ENCODE measurements around the gene SLC35A4. TPM values are rescaled to one million over a fixed set of nuclear protein-coding genes. Genes with fewer than 3 reads are reported as not detected.

Gene SLC35A4
- total and polyA plus RNA-seq, 2 of the 13 experiments (the other 11 are each of a cell fraction or from before 2014, with no cell fraction given) = 0.71 to 4.0 TPM

DNA sequence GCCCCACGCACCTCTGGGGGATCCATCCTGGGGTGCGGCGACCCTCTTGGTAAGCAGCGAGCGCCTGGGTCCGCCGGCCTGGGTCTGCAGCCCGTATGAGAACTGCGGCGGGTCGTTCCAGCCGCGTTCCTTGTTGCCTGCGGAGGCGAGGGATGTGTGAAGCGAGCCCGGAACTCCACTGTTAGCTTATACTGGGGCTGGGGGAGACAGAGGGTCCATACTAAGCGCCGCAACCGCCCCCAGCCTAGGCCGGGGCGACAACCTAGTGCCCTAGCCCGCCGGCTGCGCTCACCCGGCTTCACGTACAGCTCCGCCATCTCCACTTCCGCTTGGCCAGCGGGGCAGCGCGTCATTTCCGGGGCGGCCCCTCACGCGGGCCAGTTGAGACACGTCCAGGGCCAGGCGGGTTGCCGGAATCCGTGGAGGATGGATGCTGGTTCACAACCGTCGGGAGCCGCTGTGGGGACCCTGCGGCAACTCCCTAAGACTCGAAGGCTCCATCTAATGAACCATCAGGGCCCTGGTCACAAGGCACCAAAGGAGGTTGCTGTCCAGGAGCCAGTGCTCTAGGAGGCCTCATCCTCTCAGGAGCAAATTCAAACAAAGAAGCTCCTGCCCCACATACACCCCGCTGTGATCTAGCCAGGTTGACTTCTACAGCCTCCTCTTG, 7.4 kb upstream of the SLC35A4 start, which contains the start of gene SRA1 (continued):
- TF ChIP-seq, protein P1, sequence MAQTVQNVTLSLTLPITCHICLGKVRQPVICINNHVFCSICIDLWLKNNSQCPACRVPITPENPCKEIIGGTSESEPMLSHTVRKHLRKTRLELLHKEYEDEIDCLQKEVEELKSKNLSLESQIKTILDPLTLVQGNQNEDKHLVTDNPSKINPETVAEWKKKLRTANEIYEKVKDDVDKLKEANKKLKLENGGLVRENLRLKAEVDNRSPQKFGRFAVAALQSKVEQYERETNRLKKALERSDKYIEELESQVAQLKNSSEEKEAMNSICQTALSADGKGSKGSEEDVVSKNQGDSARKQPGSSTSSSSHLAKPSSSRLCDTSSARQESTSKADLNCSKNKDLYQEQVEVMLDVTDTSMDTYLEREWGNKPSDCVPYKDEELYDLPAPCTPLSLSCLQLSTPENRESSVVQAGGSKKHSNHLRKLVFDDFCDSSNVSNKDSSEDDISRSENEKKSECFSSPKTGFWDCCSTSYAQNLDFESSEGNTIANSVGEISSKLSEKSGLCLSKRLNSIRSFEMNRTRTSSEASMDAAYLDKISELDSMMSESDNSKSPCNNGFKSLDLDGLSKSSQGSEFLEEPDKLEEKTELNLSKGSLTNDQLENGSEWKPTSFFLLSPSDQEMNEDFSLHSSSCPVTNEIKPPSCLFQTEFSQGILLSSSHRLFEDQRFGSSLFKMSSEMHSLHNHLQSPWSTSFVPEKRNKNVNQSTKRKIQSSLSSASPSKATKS (CRISPR knock-in tag; IDR thresholded peaks at IDR 0.05) = 0 out of 2 replicates have a peak, but pooled peaks have one; percentile 55
- TF ChIP-seq CBX2 (IDR thresholded peaks at IDR 0.05; ENCODE audit: low read depth, low read length) (no peak), CBX2 (CRISPR knock-in tag; IDR thresholded peaks at IDR 0.05; ENCODE audit: low read depth) (no peak), CHCHD3 (CRISPR knock-in tag; IDR thresholded peaks at IDR 0.05) (peak; percentile 77), CREB1 (IDR thresholded peaks at IDR 0.05) (peak; percentile 88), CREB1 (CRISPR knock-in tag; IDR thresholded peaks at IDR 0.05) (peak; percentile 96), REL (CRISPR knock-in tag; conservative IDR thresholded peaks at IDR 0.05) (no peak), HMG20A (CRISPR knock-in tag; IDR thresholded peaks at IDR 0.05; ENCODE audit: borderline replicate concordance) (0 out of 2 replicates have a peak, but pooled peaks have one; percentile 15), ZSCAN12 (CRISPR knock-in tag; IDR thresholded peaks at IDR 0.05) (no peak; the same call in 1 of the 2 replicates), ZBTB7A (CRISPR knock-in tag; IDR thresholded peaks at IDR 0.05) (peak; percentile 60; the same call in 1 of the 2 replicates), ZNF274 (CRISPR knock-in tag; IDR thresholded peaks at IDR 0.05) (peak; percentile 91)
- TF ChIP-seq, protein P2, sequence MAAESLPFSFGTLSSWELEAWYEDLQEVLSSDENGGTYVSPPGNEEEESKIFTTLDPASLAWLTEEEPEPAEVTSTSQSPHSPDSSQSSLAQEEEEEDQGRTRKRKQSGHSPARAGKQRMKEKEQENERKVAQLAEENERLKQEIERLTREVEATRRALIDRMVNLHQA (CRISPR knock-in tag; IDR thresholded peaks at IDR 0.05) = no peak
- TF ChIP-seq, protein P3, sequence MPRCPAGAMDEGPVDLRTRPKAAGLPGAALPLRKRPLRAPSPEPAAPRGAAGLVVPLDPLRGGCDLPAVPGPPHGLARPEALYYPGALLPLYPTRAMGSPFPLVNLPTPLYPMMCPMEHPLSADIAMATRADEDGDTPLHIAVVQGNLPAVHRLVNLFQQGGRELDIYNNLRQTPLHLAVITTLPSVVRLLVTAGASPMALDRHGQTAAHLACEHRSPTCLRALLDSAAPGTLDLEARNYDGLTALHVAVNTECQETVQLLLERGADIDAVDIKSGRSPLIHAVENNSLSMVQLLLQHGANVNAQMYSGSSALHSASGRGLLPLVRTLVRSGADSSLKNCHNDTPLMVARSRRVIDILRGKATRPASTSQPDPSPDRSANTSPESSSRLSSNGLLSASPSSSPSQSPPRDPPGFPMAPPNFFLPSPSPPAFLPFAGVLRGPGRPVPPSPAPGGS (CRISPR knock-in tag; IDR thresholded peaks at IDR 0.05) = peak; percentile 61
- TF ChIP-seq, protein P4, sequence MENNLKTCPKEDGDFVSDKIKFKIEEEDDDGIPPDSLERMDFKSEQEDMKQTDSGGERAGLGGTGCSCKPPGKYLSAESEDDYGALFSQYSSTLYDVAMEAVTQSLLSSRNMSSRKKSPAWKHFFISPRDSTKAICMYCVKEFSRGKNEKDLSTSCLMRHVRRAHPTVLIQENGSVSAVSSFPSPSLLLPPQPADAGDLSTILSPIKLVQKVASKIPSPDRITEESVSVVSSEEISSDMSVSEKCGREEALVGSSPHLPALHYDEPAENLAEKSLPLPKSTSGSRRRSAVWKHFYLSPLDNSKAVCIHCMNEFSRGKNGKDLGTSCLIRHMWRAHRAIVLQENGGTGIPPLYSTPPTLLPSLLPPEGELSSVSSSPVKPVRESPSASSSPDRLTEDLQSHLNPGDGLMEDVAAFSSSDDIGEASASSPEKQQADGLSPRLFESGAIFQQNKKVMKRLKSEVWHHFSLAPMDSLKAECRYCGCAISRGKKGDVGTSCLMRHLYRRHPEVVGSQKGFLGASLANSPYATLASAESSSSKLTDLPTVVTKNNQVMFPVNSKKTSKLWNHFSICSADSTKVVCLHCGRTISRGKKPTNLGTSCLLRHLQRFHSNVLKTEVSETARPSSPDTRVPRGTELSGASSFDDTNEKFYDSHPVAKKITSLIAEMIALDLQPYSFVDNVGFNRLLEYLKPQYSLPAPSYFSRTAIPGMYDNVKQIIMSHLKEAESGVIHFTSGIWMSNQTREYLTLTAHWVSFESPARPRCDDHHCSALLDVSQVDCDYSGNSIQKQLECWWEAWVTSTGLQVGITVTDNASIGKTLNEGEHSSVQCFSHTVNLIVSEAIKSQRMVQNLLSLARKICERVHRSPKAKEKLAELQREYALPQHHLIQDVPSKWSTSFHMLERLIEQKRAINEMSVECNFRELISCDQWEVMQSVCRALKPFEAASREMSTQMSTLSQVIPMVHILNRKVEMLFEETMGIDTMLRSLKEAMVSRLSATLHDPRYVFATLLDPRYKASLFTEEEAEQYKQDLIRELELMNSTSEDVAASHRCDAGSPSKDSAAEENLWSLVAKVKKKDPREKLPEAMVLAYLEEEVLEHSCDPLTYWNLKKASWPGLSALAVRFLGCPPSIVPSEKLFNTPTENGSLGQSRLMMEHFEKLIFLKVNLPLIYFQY (CRISPR knock-in tag; IDR thresholded peaks at IDR 0.05; ENCODE audit: borderline replicate concordance) = peak; percentile 69; the same call in 1 of the 2 replicates
- TF ChIP-seq, protein P5, sequence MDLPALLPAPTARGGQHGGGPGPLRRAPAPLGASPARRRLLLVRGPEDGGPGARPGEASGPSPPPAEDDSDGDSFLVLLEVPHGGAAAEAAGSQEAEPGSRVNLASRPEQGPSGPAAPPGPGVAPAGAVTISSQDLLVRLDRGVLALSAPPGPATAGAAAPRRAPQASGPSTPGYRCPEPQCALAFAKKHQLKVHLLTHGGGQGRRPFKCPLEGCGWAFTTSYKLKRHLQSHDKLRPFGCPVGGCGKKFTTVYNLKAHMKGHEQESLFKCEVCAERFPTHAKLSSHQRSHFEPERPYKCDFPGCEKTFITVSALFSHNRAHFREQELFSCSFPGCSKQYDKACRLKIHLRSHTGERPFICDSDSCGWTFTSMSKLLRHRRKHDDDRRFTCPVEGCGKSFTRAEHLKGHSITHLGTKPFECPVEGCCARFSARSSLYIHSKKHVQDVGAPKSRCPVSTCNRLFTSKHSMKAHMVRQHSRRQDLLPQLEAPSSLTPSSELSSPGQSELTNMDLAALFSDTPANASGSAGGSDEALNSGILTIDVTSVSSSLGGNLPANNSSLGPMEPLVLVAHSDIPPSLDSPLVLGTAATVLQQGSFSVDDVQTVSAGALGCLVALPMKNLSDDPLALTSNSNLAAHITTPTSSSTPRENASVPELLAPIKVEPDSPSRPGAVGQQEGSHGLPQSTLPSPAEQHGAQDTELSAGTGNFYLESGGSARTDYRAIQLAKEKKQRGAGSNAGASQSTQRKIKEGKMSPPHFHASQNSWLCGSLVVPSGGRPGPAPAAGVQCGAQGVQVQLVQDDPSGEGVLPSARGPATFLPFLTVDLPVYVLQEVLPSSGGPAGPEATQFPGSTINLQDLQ (CRISPR knock-in tag; IDR thresholded peaks at IDR 0.05) = no peak
- TF ChIP-seq, protein P6, sequence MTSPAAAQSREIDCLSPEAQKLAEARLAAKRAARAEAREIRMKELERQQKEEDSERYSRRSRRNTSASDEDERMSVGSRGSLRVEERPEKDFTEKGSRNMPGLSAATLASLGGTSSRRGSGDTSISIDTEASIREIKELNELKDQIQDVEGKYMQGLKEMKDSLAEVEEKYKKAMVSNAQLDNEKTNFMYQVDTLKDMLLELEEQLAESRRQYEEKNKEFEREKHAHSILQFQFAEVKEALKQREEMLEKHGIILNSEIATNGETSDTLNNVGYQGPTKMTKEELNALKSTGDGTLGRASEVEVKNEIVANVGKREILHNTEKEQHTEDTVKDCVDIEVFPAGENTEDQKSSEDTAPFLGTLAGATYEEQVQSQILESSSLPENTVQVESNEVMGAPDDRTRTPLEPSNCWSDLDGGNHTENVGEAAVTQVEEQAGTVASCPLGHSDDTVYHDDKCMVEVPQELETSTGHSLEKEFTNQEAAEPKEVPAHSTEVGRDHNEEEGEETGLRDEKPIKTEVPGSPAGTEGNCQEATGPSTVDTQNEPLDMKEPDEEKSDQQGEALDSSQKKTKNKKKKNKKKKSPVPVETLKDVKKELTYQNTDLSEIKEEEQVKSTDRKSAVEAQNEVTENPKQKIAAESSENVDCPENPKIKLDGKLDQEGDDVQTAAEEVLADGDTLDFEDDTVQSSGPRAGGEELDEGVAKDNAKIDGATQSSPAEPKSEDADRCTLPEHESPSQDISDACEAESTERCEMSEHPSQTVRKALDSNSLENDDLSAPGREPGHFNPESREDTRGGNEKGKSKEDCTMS (CRISPR knock-in tag; conservative IDR thresholded peaks at IDR 0.05) = no peak

Measured in HepG2 (cell line).